ENCODE results near the gene GPR108. TPM values are rescaled to one million over a fixed set of nuclear protein-coding genes. Genes with fewer than 3 reads are reported as not detected.

GPR108 gene
- total and polyA plus RNA-seq, 2 of the 13 experiments (the other 11 are each of a cell fraction or from before 2014, with no cell fraction given), result 36.4 to 63.0 TPM

- TF ChIP-seq USF2 (IDR thresholded peaks at IDR 0.05; ENCODE audit: low read depth, low read length) (no peak), USF2 (CRISPR knock-in tag; IDR thresholded peaks at IDR 0.05; ENCODE audit: borderline replicate concordance) (no peak), CENPX (CRISPR knock-in tag; IDR thresholded peaks at IDR 0.05) (no peak), ZSCAN29 (CRISPR knock-in tag; conservative IDR thresholded peaks at IDR 0.05) (peak; percentile 86), ZNF780A (CRISPR knock-in tag; IDR thresholded peaks at IDR 0.05) (no peak), U2AF2 (IDR thresholded peaks at IDR 0.05; ENCODE audit: low read depth, low read length) (no peak), ZNF230 (CRISPR knock-in tag; IDR thresholded peaks at IDR 0.05) (0 out of 2 replicates have a peak, but pooled peaks have one; percentile 65), SOX5 (CRISPR knock-in tag; IDR thresholded peaks at IDR 0.05; ENCODE audit: borderline replicate concordance) (peak; percentile 75; the same call in 1 of the 2 replicates), PLRG1 (conservative IDR thresholded peaks at IDR 0.05) (no peak), HOXA9 (CRISPR knock-in tag; IDR thresholded peaks at IDR 0.05; ENCODE audit: borderline replicate concordance) (no peak), ZNF543 (CRISPR knock-in tag; IDR thresholded peaks at IDR 0.05) (peak; percentile 64; the same call in 1 of the 2 replicates), MIXL1 (CRISPR knock-in tag; IDR thresholded peaks at IDR 0.05) (peak; percentile 79), CC2D1A (CRISPR knock-in tag; IDR thresholded peaks at IDR 0.05) (no peak), BCL3 (CRISPR knock-in tag; IDR thresholded peaks at IDR 0.05) (peak; percentile 77; the same call in 1 of the 2 replicates), NCOR1 (IDR thresholded peaks at IDR 0.05; ENCODE audit: borderline replicate concordance, low read length) (peak; percentile 57; the same call in 1 of the 2 replicates), MTERF4 (CRISPR knock-in tag; IDR thresholded peaks at IDR 0.05) (0 out of 2 replicates have a peak, but pooled peaks have one; percentile 50), ZFP62 (CRISPR knock-in tag; IDR thresholded peaks at IDR 0.05) (no peak), MEF2D (CRISPR knock-in tag; IDR thresholded peaks at IDR 0.05) (no peak), ZNF841 (CRISPR knock-in tag; IDR thresholded peaks at IDR 0.05; ENCODE audit: borderline replicate concordance) (no peak), WIZ (CRISPR knock-in tag; IDR thresholded peaks at IDR 0.05) (no peak), PRPF4 (IDR thresholded peaks at IDR 0.05; ENCODE audit: low read depth, low read length, poor library complexity, severe bottlenecking) (no peak), CHD4 (IDR thresholded peaks at IDR 0.05; ENCODE audit: borderline replicate concordance, low read length) (no peak), FOXM1 (CRISPR knock-in tag; IDR thresholded peaks at IDR 0.05) (no peak), NR2F2 (IDR thresholded peaks at IDR 0.05; ENCODE audit: borderline replicate concordance, low read depth) (peak; percentile 70; the same call in 1 of the 2 replicates), ZBTB7B (CRISPR knock-in tag; IDR thresholded peaks at IDR 0.05) (peak; percentile 81), NFKB2 (CRISPR knock-in tag; IDR thresholded peaks at IDR 0.05; ENCODE audit: borderline replicate concordance) (peak; percentile 15; the same call in 1 of the 2 replicates)
- TF ChIP-seq, protein P1, sequence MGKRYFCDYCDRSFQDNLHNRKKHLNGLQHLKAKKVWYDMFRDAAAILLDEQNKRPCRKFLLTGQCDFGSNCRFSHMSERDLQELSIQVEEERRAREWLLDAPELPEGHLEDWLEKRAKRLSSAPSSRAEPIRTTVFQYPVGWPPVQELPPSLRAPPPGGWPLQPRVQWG (CRISPR knock-in tag; IDR thresholded peaks at IDR 0.05; ENCODE audit: borderline replicate concordance, low read depth), result no peak
Measured at GRCh38 chr19:6723108-6723618, 14.2 kb downstream of the GPR108 start (continued).
